AG09319 (cell line): ENCODE measurements around the gene HEXIM2.
"Not testable (repeated sequence)": the region's sequence is repeated elsewhere in the genome, so short reads cannot be mapped to it uniquely, and the experiment has no call there.

Experiments used
- DNase-seq: peaks from one replicate; pipeline ENCODE4 v3.0.0-alpha.2; 2010; ENCODE audit warnings: low read depth; ENCODE audit errors: extremely low read depth
- TF ChIP-seq, protein P1 (sequence below): IDR thresholded peaks from 2 replicates; pipeline ENCODE4 v1.5.1; 2011; ENCODE audit warnings: low read depth, mild to moderate bottlenecking, inconsistent platforms, low read length, moderate library complexity

Gene HEXIM2

DNA sequence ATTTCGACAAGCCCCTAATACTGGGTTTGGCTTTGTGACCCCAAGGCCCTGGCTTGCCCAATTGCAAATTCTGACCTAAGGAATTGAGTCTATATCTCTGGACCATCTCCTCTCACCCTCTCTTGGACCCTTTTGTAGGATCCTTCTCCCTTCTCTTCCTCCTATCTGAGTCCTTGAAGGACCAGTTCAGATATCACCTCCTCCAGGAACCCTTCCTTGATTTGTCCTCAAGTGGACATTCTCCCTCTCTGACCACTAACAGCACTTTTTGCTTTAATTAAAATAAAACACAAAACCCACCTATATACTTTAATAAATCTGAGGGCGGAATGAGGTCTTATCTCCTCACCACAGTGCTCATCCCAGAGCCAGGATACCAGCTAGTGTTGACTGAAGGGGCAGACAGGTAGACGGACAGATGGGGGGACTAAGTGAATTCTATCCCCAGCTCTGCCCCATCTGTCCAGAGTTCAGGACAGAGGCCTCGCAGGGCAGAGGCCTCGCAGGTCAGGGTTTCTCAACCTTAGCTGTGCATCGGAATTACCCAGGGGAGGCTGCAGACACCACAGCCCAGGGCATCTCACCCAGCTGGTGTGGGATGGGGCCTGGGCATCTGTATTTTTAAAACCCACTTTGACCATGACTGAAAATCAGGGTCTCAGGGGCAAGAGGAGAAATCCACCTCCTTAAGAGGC, 38.5 kb upstream of the HEXIM2 start:
- TF ChIP-seq, protein P1, sequence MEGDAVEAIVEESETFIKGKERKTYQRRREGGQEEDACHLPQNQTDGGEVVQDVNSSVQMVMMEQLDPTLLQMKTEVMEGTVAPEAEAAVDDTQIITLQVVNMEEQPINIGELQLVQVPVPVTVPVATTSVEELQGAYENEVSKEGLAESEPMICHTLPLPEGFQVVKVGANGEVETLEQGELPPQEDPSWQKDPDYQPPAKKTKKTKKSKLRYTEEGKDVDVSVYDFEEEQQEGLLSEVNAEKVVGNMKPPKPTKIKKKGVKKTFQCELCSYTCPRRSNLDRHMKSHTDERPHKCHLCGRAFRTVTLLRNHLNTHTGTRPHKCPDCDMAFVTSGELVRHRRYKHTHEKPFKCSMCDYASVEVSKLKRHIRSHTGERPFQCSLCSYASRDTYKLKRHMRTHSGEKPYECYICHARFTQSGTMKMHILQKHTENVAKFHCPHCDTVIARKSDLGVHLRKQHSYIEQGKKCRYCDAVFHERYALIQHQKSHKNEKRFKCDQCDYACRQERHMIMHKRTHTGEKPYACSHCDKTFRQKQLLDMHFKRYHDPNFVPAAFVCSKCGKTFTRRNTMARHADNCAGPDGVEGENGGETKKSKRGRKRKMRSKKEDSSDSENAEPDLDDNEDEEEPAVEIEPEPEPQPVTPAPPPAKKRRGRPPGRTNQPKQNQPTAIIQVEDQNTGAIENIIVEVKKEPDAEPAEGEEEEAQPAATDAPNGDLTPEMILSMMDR = no peak
- DNase-seq = no peak

DNA sequence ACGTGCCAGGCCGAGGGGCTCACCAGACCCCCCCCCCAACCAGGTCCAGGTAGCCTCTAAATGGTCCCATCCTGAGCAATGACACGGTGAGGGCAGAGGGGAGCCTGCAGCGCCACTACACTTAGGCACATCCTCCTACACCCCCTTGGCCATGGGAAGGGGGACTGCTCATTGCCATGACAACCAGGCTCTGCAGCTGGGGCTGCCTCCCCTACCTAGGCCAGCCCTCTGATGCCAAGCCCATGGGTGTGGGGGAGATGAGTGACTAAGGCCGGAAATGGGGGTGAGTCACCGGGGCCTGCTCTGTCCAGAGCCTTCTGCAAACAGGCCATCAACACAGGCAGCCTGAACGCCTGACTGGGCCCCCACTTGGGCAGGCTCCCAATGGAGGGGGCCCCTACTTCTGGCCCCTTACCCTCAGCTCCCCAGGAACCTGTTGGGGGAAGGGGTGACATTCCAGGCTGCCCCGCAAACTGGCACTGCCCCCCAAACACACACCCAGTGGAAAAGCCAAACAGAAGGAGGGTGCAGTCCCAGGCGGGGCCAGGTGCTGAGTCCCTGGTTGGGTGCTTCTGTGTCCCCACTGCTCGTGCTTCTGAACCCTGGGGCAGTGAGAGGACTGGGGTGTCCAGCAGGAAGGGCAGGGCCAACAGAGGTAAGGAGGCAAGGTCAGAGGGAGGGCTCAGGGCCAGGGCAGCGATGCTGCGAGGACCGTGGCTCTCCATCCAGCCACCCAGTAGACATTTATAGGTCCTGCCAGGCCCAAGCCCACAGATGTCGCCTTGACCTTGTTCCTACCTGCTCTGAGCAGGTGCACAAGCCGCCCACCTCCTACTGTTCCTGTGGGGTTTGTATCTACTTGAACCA, 37.5 kb upstream of the HEXIM2 start:
- DNase-seq = no peak
- TF ChIP-seq, protein P1 = no peak

DNA sequence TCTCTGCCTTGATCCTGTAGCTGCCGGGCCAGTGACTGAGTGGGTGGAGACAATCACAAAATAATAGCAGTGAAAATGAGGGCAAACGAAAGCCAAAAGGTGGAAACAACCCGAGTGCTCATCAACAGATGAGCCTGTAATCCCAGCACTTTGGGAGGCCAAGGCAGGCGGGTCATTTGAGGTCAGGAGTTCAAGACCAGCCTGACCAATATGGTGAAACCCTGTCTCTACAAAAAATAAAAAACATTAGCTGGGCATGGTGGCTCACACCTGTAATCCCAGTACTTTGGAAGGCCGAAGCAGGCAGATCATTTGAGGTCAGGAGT, 36.9 kb upstream of the HEXIM2 start:
- DNase-seq = not testable (repeated sequence)

DNA sequence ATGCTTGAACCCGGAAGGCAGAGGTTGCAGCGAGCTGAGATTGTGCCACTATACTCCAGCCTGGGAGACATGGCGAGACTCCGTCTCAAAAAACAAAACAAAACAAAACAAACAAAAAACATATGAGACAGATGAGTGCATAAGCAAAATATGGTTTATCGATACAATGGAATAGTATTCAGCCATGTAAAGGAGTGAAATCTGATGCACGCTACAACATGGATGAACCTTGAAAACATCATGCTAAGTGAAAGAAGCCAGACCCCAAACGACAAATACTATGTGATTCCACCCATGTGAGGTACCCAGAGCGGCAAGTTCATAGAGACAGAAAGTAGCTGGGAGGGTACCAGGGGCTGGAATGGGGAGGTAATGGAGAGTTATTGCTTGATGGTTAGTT, 36.2 kb upstream of the HEXIM2 start:
- DNase-seq = no peak
- TF ChIP-seq, protein P1 = no peak

DNA sequence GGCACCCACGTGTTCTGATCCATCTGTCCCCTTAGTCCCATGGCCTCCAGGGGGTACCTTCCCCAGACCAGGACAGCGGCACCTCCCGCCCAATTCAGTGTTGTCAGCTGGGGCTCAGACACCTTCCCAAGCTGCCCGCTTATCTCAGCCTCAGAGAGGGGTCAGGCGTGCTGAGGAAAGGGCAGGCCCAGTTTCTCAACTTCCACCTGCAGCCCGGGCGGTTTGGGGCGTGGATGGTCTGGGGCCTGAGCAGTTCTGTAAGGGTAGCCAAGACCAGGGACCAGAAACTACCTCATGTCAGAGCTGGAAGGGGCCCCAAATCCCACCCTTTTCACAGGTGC, 34.5 kb upstream of the HEXIM2 start:
- TF ChIP-seq, protein P1 = no peak
- no peak for DNase-seq

DNA sequence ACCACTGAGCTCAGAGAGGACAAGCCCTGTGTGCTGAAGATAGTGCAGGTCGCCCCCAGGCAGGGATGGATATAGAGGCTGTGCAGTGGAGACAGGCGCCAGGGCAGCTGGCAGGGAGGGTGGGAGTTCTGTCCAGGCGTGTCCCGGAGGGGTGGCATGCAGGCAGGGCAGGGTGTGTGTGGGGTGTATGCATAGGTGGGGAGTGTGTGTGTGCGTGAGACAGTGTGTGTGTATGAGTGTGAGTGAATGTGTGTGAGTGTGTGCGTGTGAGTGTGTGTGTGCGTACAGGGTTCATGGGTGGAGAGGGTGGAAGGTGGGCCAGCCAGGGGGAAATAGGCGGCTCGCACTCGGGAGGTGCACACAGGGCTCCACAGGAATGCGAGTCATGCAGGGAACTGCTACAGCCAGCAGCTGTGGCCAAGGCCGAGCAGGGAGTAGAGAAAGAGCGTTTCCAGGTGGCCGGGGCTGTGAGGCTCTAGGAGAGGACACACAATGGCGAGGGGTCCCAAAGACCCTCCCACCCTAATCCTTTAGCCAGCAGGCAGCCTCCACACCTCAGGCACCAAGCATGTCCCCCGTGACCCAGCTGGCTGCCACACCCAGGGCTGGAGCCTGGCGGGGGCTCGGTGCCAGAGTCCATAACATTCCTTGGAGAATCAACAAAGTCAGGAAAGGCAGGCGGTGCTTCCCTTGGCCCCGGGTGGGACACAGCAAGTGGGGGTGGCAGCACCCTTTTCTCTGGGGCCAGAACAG, 34.0 kb upstream of the HEXIM2 start:
- DNase-seq = no peak
- TF ChIP-seq, protein P1 = no peak

DNA sequence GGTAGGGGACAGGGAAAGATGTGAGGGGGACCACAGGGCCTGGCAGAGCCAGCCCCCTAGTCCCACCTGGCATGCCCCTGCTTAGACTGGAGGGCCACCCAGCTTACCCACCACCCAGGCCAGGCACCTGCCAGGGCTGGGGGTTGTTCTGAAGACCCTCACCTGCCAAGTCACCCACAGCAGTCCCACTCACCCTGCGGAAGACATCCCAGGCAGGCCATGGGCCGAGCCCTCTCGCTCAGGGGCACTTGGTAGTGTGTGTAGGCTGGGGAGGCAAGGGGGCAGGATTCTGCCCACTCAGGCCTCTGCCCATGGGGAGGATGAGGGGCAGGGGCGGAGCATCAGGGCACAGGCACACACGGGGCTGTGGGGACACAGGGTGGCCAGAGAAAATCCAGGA, 33.3 kb upstream of the HEXIM2 start:
- TF ChIP-seq, protein P1 = no peak

More for the DNA sequence above, 33.3 kb upstream of the HEXIM2 start:
- DNase-seq = no peak
